Measurements from ENCODE around the gene UST. TPM values are rescaled to one million over a fixed set of nuclear protein-coding genes. Genes with fewer than 3 reads are reported as not detected.
"Not testable (repeated sequence)": the region's sequence is repeated elsewhere in the genome, so short reads cannot be mapped to it uniquely, and the experiment has no call there.

UST gene
- total and polyA plus RNA-seq, 7 donors: 0.79 to 2.6 (median 2.0) TPM

- ATAC-seq (no peak), DNase-seq (no peak)
- no peaks in the 10 kb centered on the region for H3K4me1 ChIP-seq
- no peak overlapping the region for H3K4me3 ChIP-seq
- no peak overlapping the region for H3K27ac ChIP-seq
- TF ChIP-seq CTCF (IDR thresholded peaks at IDR 0.05): no peak
- WGBS, 3 donors: 71 to 78% (median 72%) methylated on average over 6 of the region's 6 CpGs
- no peaks in the 10 kb centered on the region for H3K27me3 ChIP-seq (ENCODE audit: insufficient read depth in 3 of 3, low read length in 2 of 3)
- no peaks in the 10 kb centered on the region for H3K9me3 ChIP-seq
- no peaks in the 10 kb centered on the region for H3K36me3 ChIP-seq (ENCODE audit: insufficient read depth in 1 of 2, low read depth in 1 of 2)
- intact Hi-C loops (cut with DNase I): no loop called here
Measured at GRCh38 chr6:148779142-148779562, 32.3 kb downstream of the UST start.

DNA sequence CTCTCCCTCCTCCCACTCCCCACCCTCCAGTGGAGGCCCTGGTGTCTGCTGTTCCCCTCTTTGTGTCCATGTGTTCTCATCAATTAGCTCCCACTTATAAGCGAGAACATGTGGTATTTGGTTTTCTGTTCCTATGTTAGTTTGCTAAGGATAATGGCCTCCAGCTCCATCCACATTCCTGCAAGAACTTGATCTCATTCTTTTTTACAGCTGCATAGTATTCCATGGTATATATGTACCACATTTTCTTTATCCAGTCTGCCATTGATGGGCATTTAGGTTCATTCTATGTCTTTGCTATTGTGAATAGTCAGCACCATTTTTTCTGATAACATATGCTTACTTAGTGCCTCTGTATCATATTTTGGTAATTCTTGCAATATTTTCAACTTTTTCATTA is 33.6 kb downstream of the UST start:
- H3K9me3 ChIP-seq; H3K4me3 ChIP-seq; DNase-seq; H3K36me3 ChIP-seq (ENCODE audit: insufficient read depth in 1 of 2, low read depth in 1 of 2); H3K27ac ChIP-seq; intact Hi-C loops (cut with DNase I); H3K27me3 ChIP-seq (ENCODE audit: insufficient read depth in 3 of 3, low read length in 2 of 3); H3K4me1 ChIP-seq; ATAC-seq: not testable (repeated sequence)
- WGBS, 3 donors: 93 to 98% (median 95%) methylated on average over 1 of the region's 1 CpG

DNA sequence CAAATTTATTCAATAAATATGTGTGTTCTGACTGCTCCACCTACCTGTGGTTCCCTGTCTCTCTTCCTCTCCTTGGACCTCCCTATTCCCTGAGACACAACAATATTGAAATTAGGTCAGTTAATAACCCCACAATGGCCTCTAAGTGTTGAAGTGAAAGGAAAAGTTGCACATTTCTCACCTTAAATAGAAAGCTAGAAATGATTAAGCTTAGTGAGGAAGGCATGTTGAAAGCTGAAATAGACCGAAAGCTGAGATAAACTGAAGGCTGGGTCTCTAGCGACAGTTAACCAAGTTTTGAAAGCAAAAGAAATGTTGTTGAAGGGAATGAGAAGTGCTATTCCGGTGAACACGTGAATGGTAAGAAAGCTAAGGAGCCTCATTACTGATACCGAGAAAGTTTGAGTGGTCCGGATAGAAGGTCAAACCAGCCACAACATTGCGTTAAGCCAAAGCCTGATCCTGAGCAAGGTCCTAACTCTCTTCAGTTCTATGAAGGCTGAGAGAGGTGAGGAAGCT is 34.1 kb downstream of the UST start:
- intact Hi-C loops (cut with DNase I): no loop called here
- 92 to 99% (median 92%) methylated on average over 7 of the region's 7 CpGs for WGBS, 3 donors
- TF ChIP-seq CTCF (IDR thresholded peaks at IDR 0.05): no peak
- Histone ChIP-seq H3K4me1 (no peaks in the 10 kb centered on the region), H3K9me3 (no peaks in the 10 kb centered on the region), H3K27me3 (ENCODE audit: insufficient read depth in 3 of 3, low read length in 2 of 3) (no peaks in the 10 kb centered on the region), H3K36me3 (ENCODE audit: insufficient read depth in 1 of 2, low read depth in 1 of 2) (no peaks in the 10 kb centered on the region), H3K4me3 (no peak overlapping the region), H3K27ac (no peak overlapping the region)
- DNase-seq (no peak), ATAC-seq (no peak)

DNA sequence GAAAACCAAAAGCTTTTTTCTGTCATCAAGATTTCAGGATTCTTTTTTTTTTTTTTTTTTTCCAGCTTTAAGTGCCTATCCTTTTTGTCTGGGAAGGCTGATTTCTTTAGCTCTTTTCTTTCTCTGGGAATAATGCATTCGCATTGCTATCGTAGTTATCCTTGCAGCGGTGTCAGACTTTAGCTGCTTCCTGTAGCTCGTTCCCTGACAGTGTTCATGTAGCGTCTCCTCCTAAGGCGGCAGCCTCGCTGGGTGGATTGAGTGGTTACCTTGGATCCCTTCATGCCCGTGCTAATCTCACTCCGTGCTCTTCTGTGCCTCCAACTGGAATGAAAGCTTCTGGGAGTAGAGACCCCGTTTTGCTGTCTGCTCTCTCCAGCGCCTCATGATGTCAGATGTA is 43.1 kb downstream of the UST start:
- Histone ChIP-seq H3K36me3 (ENCODE audit: insufficient read depth in 1 of 2, low read depth in 1 of 2) (no peaks in the 10 kb centered on the region), H3K27me3 (ENCODE audit: insufficient read depth in 3 of 3, low read length in 2 of 3) (no peaks in the 10 kb centered on the region), H3K4me1 (no peaks in the 10 kb centered on the region), H3K9me3 (peaks cover 3% of the 10 kb centered on the region), H3K4me3 (no peak overlapping the region), H3K27ac (no peak overlapping the region)
- WGBS, 3 donors: 82 to 90% (median 86%) methylated on average over 11 of the region's 11 CpGs
- ATAC-seq (no peak), DNase-seq (no peak)
- intact Hi-C loops (cut with DNase I): no loop called here
- TF ChIP-seq CTCF (IDR thresholded peaks at IDR 0.05): no peak

DNA sequence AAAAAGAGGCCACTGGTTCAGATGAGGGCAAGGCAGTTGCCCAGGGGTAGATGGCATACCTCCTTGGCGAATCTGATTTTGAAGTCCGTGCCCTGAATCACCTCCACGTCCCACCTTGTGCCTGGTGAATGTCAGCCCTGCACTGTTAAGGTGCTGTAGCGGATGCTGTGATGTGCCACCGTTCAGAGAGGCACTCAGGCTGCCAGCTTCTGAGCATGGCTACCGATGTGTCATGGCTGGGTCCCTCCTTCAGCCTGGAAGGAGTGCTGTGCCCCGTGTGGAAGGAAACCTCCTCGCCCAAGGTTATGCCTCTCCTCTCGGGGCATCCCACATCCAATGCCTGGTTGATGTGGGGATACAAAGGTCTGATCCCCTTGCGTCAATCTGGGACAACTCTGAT is 43.6 kb downstream of the UST start:
- ATAC-seq: no peak
- no peak for TF ChIP-seq CTCF (IDR thresholded peaks at IDR 0.05)
- Histone ChIP-seq H3K36me3 (ENCODE audit: insufficient read depth in 1 of 2, low read depth in 1 of 2) (no peaks in the 10 kb centered on the region), H3K4me3 (no peak overlapping the region), H3K27me3 (ENCODE audit: insufficient read depth in 3 of 3, low read length in 2 of 3) (no peaks in the 10 kb centered on the region), H3K4me1 (no peaks in the 10 kb centered on the region), H3K9me3 (peaks cover 3% of the 10 kb centered on the region), H3K27ac (no peak overlapping the region)
- intact Hi-C loops (cut with DNase I): no loop called here
- DNase-seq: no peak
- WGBS, 3 donors: 89 to 94% (median 90%) methylated on average over 10 of the region's 10 CpGs

Measured in psoas muscle (tissue), 8 donors.